ENCODE results near the gene LYPLAL1.
A peak's percentile ranks its signal among the peaks of the same experiment; 100 is the strongest.

Gene LYPLAL1

GRCh38 chr1:219220945-219221344, 47.3 kb downstream of the LYPLAL1 start:
- Mint-ChIP-seq H3K36me3 (ENCODE audit: low read depth) (peaks cover 36% of the 10 kb centered on the region), H3K27me3 (ENCODE audit: low read depth) (no peaks in the 10 kb centered on the region), H3K4me3 (no peak overlapping the region), H3K9me3 (no peaks in the 10 kb centered on the region), H3K4me1 (peaks cover 44% of the 10 kb centered on the region), H3K27ac (no peak overlapping the region)
- TF ChIP-seq CTCF (IDR thresholded peaks at IDR 0.05; ENCODE audit: unreplicated experiment in 3 of 3): no peak

GRCh38 chr1:219223496-219223895, 49.8 kb downstream of the LYPLAL1 start:
- H3K27ac Mint-ChIP-seq: peak overlapping the region in 2 of 3 experiments; percentile 45 to 58
- no peaks in the 10 kb centered on the region for H3K9me3 Mint-ChIP-seq
- H3K27me3 Mint-ChIP-seq (ENCODE audit: low read depth): no peaks in the 10 kb centered on the region
- TF ChIP-seq CTCF (IDR thresholded peaks at IDR 0.05; ENCODE audit: unreplicated experiment in 3 of 3): no peak
- peaks cover 39% of the 10 kb centered on the region for H3K4me1 Mint-ChIP-seq
- peaks cover 18% of the 10 kb centered on the region for H3K36me3 Mint-ChIP-seq (ENCODE audit: low read depth)
- no peak overlapping the region for H3K4me3 Mint-ChIP-seq

GRCh38 chr1:219226196-219226595, 52.5 kb downstream of the LYPLAL1 start:
- Mint-ChIP-seq H3K36me3 (ENCODE audit: low read depth) (peaks cover 21% of the 10 kb centered on the region), H3K27ac (peak overlapping the region in 1 of 3 experiments; percentile 0), H3K27me3 (ENCODE audit: low read depth) (no peaks in the 10 kb centered on the region), H3K4me3 (no peak overlapping the region), H3K9me3 (no peaks in the 10 kb centered on the region), H3K4me1 (peaks cover 38% of the 10 kb centered on the region)
- no peak for TF ChIP-seq CTCF (IDR thresholded peaks at IDR 0.05; ENCODE audit: unreplicated experiment in 3 of 3)

- Mint-ChIP-seq H3K36me3 (ENCODE audit: low read depth) (peaks cover 17% of the 10 kb centered on the region), H3K27ac (peak overlapping the region in 1 of 3 experiments; percentile 0), H3K27me3 (ENCODE audit: low read depth) (no peaks in the 10 kb centered on the region), H3K9me3 (no peaks in the 10 kb centered on the region), H3K4me1 (peaks cover 34% of the 10 kb centered on the region), H3K4me3 (no peak overlapping the region)
- TF ChIP-seq CTCF (IDR thresholded peaks at IDR 0.05; ENCODE audit: unreplicated experiment in 3 of 3): no peak
These were observed 53.8 kb downstream of the LYPLAL1 start for GRCh38 chr1:219227360-219228057.

- Mint-ChIP-seq H3K36me3 (ENCODE audit: low read depth) (peaks cover 14% of the 10 kb centered on the region), H3K9me3 (no peaks in the 10 kb centered on the region), H3K27ac (no peak overlapping the region), H3K4me3 (no peak overlapping the region), H3K4me1 (peaks cover 31% of the 10 kb centered on the region), H3K27me3 (ENCODE audit: low read depth) (no peaks in the 10 kb centered on the region)
- TF ChIP-seq CTCF (IDR thresholded peaks at IDR 0.05; ENCODE audit: unreplicated experiment in 3 of 3): no peak
These were observed 54.4 kb downstream of the LYPLAL1 start for GRCh38 chr1:219228058-219228419.

GRCh38 chr1:219232890-219233289, 59.2 kb downstream of the LYPLAL1 start:
- Mint-ChIP-seq H3K9me3 (no peaks in the 10 kb centered on the region), H3K4me3 (no peak overlapping the region), H3K4me1 (peaks cover 9% of the 10 kb centered on the region), H3K27me3 (ENCODE audit: low read depth) (no peaks in the 10 kb centered on the region), H3K36me3 (ENCODE audit: low read depth) (peaks cover 10% of the 10 kb centered on the region), H3K27ac (no peak overlapping the region)
- TF ChIP-seq CTCF (IDR thresholded peaks at IDR 0.05; ENCODE audit: unreplicated experiment in 3 of 3): no peak
